A172 (cell line): ENCODE data around the gene TCTA. TPM values are rescaled to one million over a fixed set of nuclear protein-coding genes. Genes with fewer than 3 reads are reported as not detected.
"Not testable (repeated sequence)": the region's sequence is repeated elsewhere in the genome, so short reads cannot be mapped to it uniquely, and the experiment has no call there.

Experiments used
- DNase-seq: peaks from one replicate; pipeline ENCODE4 v3.0.0-alpha.2; 2015; ENCODE audit warnings: low spot score
- total RNA-seq: library from RNA; depleted of rRNA; stranded (reverse); fragments of >200 nt; shearing (Covaris generic); gene quantifications from 2 replicates; pipeline ENCODE4 v1.2.3, GENCODE V29; 2014; rRNA removed

The TCTA gene
- 45.8 and 58.0 TPM in 2 replicates for total RNA-seq

- peak; percentile 100 for DNase-seq
Measured at GRCh38 chr3:49411968-49412631, at the start of gene TCTA, which contains the start of gene RHOA. Gene TCTA (plus strand): TSS chr3:49412423. CDS start chr3:49412427, 4 bp downstream. Gene RHOA (minus strand): TSS chr3:49411976. CDS start chr3:49375589, 36,387 bp downstream.

GRCh38 chr3:49362561-49362960 lies 49.7 kb upstream of the TCTA start:
- no peak for DNase-seq

- DNase-seq, result no peak
Measured at GRCh38 chr3:49370585-49371290, 41.5 kb upstream of the TCTA start.

GRCh38 chr3:49371946-49372345 lies 40.3 kb upstream of the TCTA start:
- DNase-seq, result no peak

- peak; percentile 76 for DNase-seq
Measured at GRCh38 chr3:49377483-49377882, 34.7 kb upstream of the TCTA start.

- DNase-seq, result peak; percentile 85
Measured at GRCh38 chr3:49378249-49378895, 33.9 kb upstream of the TCTA start.

GRCh38 chr3:49383387-49383786 lies 28.8 kb upstream of the TCTA start:
- DNase-seq, result no peak

- DNase-seq, result no peak
Measured at GRCh38 chr3:49385617-49386016, 26.6 kb upstream of the TCTA start.

- DNase-seq, result no peak
Measured at GRCh38 chr3:49386056-49386756, 26.0 kb upstream of the TCTA start.

- no peak for DNase-seq
Measured at GRCh38 chr3:49387721-49388120, 24.5 kb upstream of the TCTA start.

- no peak for DNase-seq
Measured at GRCh38 chr3:49388289-49388820, 23.9 kb upstream of the TCTA start.

- DNase-seq, result no peak
Measured at GRCh38 chr3:49389297-49389696, 22.9 kb upstream of the TCTA start.

GRCh38 chr3:49391310-49391709 lies 20.9 kb upstream of the TCTA start:
- not testable (repeated sequence) for DNase-seq

- DNase-seq, result no peak
Measured at GRCh38 chr3:49397470-49397869, 14.8 kb upstream of the TCTA start.

GRCh38 chr3:49399461-49399860 lies 12.8 kb upstream of the TCTA start:
- no peak for DNase-seq

- DNase-seq, result no peak
Measured at GRCh38 chr3:49401766-49402165, 10.5 kb upstream of the TCTA start.

GRCh38 chr3:49403891-49404290 lies 8.3 kb upstream of the TCTA start:
- no peak for DNase-seq

- DNase-seq, result not testable (repeated sequence)
Measured at GRCh38 chr3:49405570-49405969, 6.7 kb upstream of the TCTA start.

- DNase-seq, result no peak
Measured at GRCh38 chr3:49406571-49407565, 5.4 kb upstream of the TCTA start.

- no peak for DNase-seq
Measured at GRCh38 chr3:49410066-49410845, 2.0 kb upstream of the TCTA start.
